Measurements from ENCODE around the gene MAMDC4.

Gene MAMDC4

GRCh38 chr9:136860529-136860928, 8.4 kb downstream of the MAMDC4 start:
- no peaks in the 10 kb centered on the region for H4K20me1 ChIP-seq (ENCODE audit: insufficient read depth, low read length)
- H3K36me3 ChIP-seq (replicated peaks; ENCODE audit: insufficient read depth, low read length) = no peaks in the 10 kb centered on the region; the same call in 1 of the 2 replicates

GRCh38 chr9:136860933-136861873, 9.1 kb downstream of the MAMDC4 start:
- Histone ChIP-seq H3K4me2 (ENCODE audit: low read depth, low read length) (no peak overlapping the region), H3K36me3 (replicated peaks; ENCODE audit: insufficient read depth, low read length) (no peaks in the 10 kb centered on the region; the same call in 1 of the 2 replicates), H3K79me2 (ENCODE audit: low read length) (peaks cover 36% of the 10 kb centered on the region), H3K9me3 (replicated peaks; ENCODE audit: insufficient read depth, low read length) (no peaks in the 10 kb centered on the region), H3K27ac (ENCODE audit: low read length) (no peak overlapping the region), H4K20me1 (ENCODE audit: insufficient read depth, low read length) (no peaks in the 10 kb centered on the region), H2AFZ (ENCODE audit: low read length) (no peak overlapping the region), H3K27me3 (replicated peaks; ENCODE audit: insufficient read depth, low read length) (no peaks in the 10 kb centered on the region), H3K9me2 (replicated peaks; ENCODE audit: insufficient read depth, low read length) (no peaks in the 10 kb centered on the region), H3F3A (ENCODE audit: insufficient read depth, low read length) (no peaks in the 10 kb centered on the region), H3K4me1 (ENCODE audit: low read length) (peaks cover 7% of the 10 kb centered on the region; the same call in 1 of the 2 replicates), H3K4me3 (ENCODE audit: low read length) (no peak overlapping the region), H3K9ac (ENCODE audit: low read length) (no peak overlapping the region)
- no peak for DNase-seq
- no peak for TF ChIP-seq EZH2phosphoT487 (IDR thresholded peaks at IDR 0.05; ENCODE audit: low read length)
- no peak for TF ChIP-seq EZH2 (optimal IDR thresholded peaks at IDR 0.05; ENCODE audit: low read depth, low read length)
- no peak for TF ChIP-seq CTCF (IDR thresholded peaks at IDR 0.05; ENCODE audit: low read length)

More at GRCh38 chr9:136860529-136860928, 8.4 kb downstream of the MAMDC4 start:
- Histone ChIP-seq H3K27me3 (replicated peaks; ENCODE audit: insufficient read depth, low read length) (no peaks in the 10 kb centered on the region), H3K9me3 (replicated peaks; ENCODE audit: insufficient read depth, low read length) (no peaks in the 10 kb centered on the region), H3F3A (ENCODE audit: insufficient read depth, low read length) (no peaks in the 10 kb centered on the region), H3K4me2 (ENCODE audit: low read depth, low read length) (no peak overlapping the region), H3K4me1 (ENCODE audit: low read length) (peaks cover 7% of the 10 kb centered on the region; the same call in 1 of the 2 replicates), H3K27ac (ENCODE audit: low read length) (no peak overlapping the region), H2AFZ (ENCODE audit: low read length) (no peak overlapping the region), H3K4me3 (ENCODE audit: low read length) (no peak overlapping the region), H3K79me2 (ENCODE audit: low read length) (peaks cover 30% of the 10 kb centered on the region), H3K9ac (ENCODE audit: low read length) (no peak overlapping the region), H3K9me2 (replicated peaks; ENCODE audit: insufficient read depth, low read length) (no peaks in the 10 kb centered on the region)
- TF ChIP-seq CTCF (IDR thresholded peaks at IDR 0.05; ENCODE audit: low read length) (no peak), EZH2phosphoT487 (IDR thresholded peaks at IDR 0.05; ENCODE audit: low read length) (no peak), EZH2 (optimal IDR thresholded peaks at IDR 0.05; ENCODE audit: low read depth, low read length) (no peak)
- DNase-seq = no peak

- TF ChIP-seq CTCF (IDR thresholded peaks at IDR 0.05; ENCODE audit: low read length) = no peak
- TF ChIP-seq EZH2phosphoT487 (IDR thresholded peaks at IDR 0.05; ENCODE audit: low read length) = no peak
- TF ChIP-seq EZH2 (optimal IDR thresholded peaks at IDR 0.05; ENCODE audit: low read depth, low read length) = no peak
- Histone ChIP-seq H3K36me3 (replicated peaks; ENCODE audit: insufficient read depth, low read length) (no peaks in the 10 kb centered on the region; the same call in 1 of the 2 replicates), H3K27ac (ENCODE audit: low read length) (no peak overlapping the region), H3K79me2 (ENCODE audit: low read length) (peaks cover 36% of the 10 kb centered on the region), H3K9me2 (replicated peaks; ENCODE audit: insufficient read depth, low read length) (no peaks in the 10 kb centered on the region), H3K4me3 (ENCODE audit: low read length) (no peak overlapping the region), H3K4me2 (ENCODE audit: low read depth, low read length) (no peak overlapping the region), H2AFZ (ENCODE audit: low read length) (no peak overlapping the region), H3K27me3 (replicated peaks; ENCODE audit: insufficient read depth, low read length) (no peaks in the 10 kb centered on the region), H4K20me1 (ENCODE audit: insufficient read depth, low read length) (no peaks in the 10 kb centered on the region), H3F3A (ENCODE audit: insufficient read depth, low read length) (no peaks in the 10 kb centered on the region), H3K9me3 (replicated peaks; ENCODE audit: insufficient read depth, low read length) (no peaks in the 10 kb centered on the region), H3K4me1 (ENCODE audit: low read length) (peaks cover 7% of the 10 kb centered on the region; the same call in 1 of the 2 replicates), H3K9ac (ENCODE audit: low read length) (no peak overlapping the region)
- DNase-seq = no peak
These were observed 9.8 kb downstream of the MAMDC4 start for GRCh38 chr9:136861874-136862457.

Data from MM.1S (cell line).